ENCODE data around the gene C10orf143. TPM values are rescaled to one million over a fixed set of nuclear protein-coding genes. Genes with fewer than 3 reads are reported as not detected.

The C10orf143 gene
- total RNA-seq, 1 donor from 2014 or later = 3.7 TPM

GRCh38 chr10:130028465-130028819 is 82.2 kb downstream of the C10orf143 start:
- no peaks in the 10 kb centered on the region for H3K36me3 ChIP-seq
- no peaks in the 10 kb centered on the region for H3K9me3 ChIP-seq
- no peaks in the 10 kb centered on the region for H3K27me3 ChIP-seq (ENCODE audit: low read depth)
- H3K27ac ChIP-seq = no peak overlapping the region
- intact Hi-C loops (cut with DNase I) = no loop called here
- DNase-seq (no peak), ATAC-seq (peak in 1 of 2 donors; percentile 14)
- H3K4me3 ChIP-seq = no peak overlapping the region
- H3K4me1 ChIP-seq = no peaks in the 10 kb centered on the region
- no peak for TF ChIP-seq CTCF (IDR thresholded peaks at IDR 0.05)

- intact Hi-C loops (cut with DNase I) = no loop called here
- no peak for TF ChIP-seq CTCF (IDR thresholded peaks at IDR 0.05)
- no peaks in the 10 kb centered on the region for H3K9me3 ChIP-seq
- H3K4me1 ChIP-seq = no peaks in the 10 kb centered on the region
- H3K4me3 ChIP-seq = no peak overlapping the region
- DNase-seq (no peak), ATAC-seq (peak in 1 of 2 donors; percentile 31)
- H3K27me3 ChIP-seq (ENCODE audit: low read depth) = no peaks in the 10 kb centered on the region
- H3K27ac ChIP-seq = no peak overlapping the region
- no peaks in the 10 kb centered on the region for H3K36me3 ChIP-seq
These were observed 82.7 kb downstream of the C10orf143 start for GRCh38 chr10:130027716-130028464.

GRCh38 chr10:130026670-130027456 is 83.8 kb downstream of the C10orf143 start:
- TF ChIP-seq CTCF (IDR thresholded peaks at IDR 0.05) = no peak
- no peak for ATAC-seq
- DNase-seq = no peak
- H3K9me3 ChIP-seq = no peaks in the 10 kb centered on the region
- intact Hi-C loops (cut with DNase I) = no loop called here
- no peaks in the 10 kb centered on the region for H3K27me3 ChIP-seq (ENCODE audit: low read depth)
- no peaks in the 10 kb centered on the region for H3K36me3 ChIP-seq
- H3K27ac ChIP-seq = no peak overlapping the region
- no peak overlapping the region for H3K4me3 ChIP-seq
- H3K4me1 ChIP-seq = no peaks in the 10 kb centered on the region

- Histone ChIP-seq H3K36me3 (no peaks in the 10 kb centered on the region), H3K4me1 (no peaks in the 10 kb centered on the region), H3K27me3 (ENCODE audit: low read depth) (no peaks in the 10 kb centered on the region), H3K9me3 (no peaks in the 10 kb centered on the region), H3K27ac (no peak overlapping the region), H3K4me3 (no peak overlapping the region)
- intact Hi-C loops (cut with DNase I) = no loop called here
- no peak for TF ChIP-seq CTCF (IDR thresholded peaks at IDR 0.05)
- no peak for ATAC-seq
- DNase-seq = no peak
These were observed 84.7 kb downstream of the C10orf143 start for GRCh38 chr10:130025811-130026485.

- ATAC-seq (no peak), DNase-seq (no peak)
- no peak for TF ChIP-seq CTCF (IDR thresholded peaks at IDR 0.05)
- H3K27ac ChIP-seq = no peak overlapping the region
- H3K4me3 ChIP-seq = no peak overlapping the region
- no peaks in the 10 kb centered on the region for H3K9me3 ChIP-seq
- intact Hi-C loops (cut with DNase I) = no loop called here
- no peaks in the 10 kb centered on the region for H3K36me3 ChIP-seq
- no peaks in the 10 kb centered on the region for H3K27me3 ChIP-seq (ENCODE audit: low read depth)
- no peaks in the 10 kb centered on the region for H3K4me1 ChIP-seq
These were observed 85.3 kb downstream of the C10orf143 start for GRCh38 chr10:130025326-130025725.
